Ishikawa (cell line): ENCODE results near the gene SDK2.

ENCODE experiments used
- CEBPB ChIP-seq: IDR thresholded peaks from 2 replicates; pipeline ENCODE4 v1.6.1; 2012
- CREB1 ChIP-seq: IDR thresholded peaks from 2 replicates; pipeline ENCODE4 v1.6.1; 2012; ENCODE audit warnings: low read depth
- EGR1 ChIP-seq: IDR thresholded peaks from 2 replicates; pipeline ENCODE4 v1.6.1; 2012
- EP300 ChIP-seq: IDR thresholded peaks from 2 replicates; pipeline ENCODE4 v1.6.1; 2012; ENCODE audit warnings: borderline replicate concordance
- FOXM1 ChIP-seq: IDR thresholded peaks from 2 replicates; pipeline ENCODE4 v1.6.1; 2012; ENCODE audit warnings: low read depth, borderline replicate concordance
- NFIC ChIP-seq: IDR thresholded peaks from 2 replicates; pipeline ENCODE4 v1.6.1; 2012
- RAD21 ChIP-seq: IDR thresholded peaks from 2 replicates; pipeline ENCODE4 v1.6.1; 2012; ENCODE audit warnings: low read depth
- TEAD4 ChIP-seq: IDR thresholded peaks from 2 replicates; pipeline ENCODE4 v1.6.1; 2012
- YY1 ChIP-seq: IDR thresholded peaks from 2 replicates; pipeline ENCODE4 v1.6.1; 2012; ENCODE audit warnings: low read depth
- ZBTB7A ChIP-seq: IDR thresholded peaks from 2 replicates; pipeline ENCODE4 v1.6.1; 2012; ENCODE audit warnings: low read depth
- TF ChIP-seq, protein P1 (sequence below): IDR thresholded peaks from 2 replicates; pipeline ENCODE4 v1.6.1; 2012
- TF ChIP-seq, protein P2 (sequence below): IDR thresholded peaks from 2 replicates; pipeline ENCODE4 v1.6.1; 2012
- TF ChIP-seq, protein P3 (sequence below): IDR thresholded peaks from 2 replicates; pipeline ENCODE4 v1.6.1; 2012; ENCODE audit warnings: low read depth, mild to moderate bottlenecking

DNA sequence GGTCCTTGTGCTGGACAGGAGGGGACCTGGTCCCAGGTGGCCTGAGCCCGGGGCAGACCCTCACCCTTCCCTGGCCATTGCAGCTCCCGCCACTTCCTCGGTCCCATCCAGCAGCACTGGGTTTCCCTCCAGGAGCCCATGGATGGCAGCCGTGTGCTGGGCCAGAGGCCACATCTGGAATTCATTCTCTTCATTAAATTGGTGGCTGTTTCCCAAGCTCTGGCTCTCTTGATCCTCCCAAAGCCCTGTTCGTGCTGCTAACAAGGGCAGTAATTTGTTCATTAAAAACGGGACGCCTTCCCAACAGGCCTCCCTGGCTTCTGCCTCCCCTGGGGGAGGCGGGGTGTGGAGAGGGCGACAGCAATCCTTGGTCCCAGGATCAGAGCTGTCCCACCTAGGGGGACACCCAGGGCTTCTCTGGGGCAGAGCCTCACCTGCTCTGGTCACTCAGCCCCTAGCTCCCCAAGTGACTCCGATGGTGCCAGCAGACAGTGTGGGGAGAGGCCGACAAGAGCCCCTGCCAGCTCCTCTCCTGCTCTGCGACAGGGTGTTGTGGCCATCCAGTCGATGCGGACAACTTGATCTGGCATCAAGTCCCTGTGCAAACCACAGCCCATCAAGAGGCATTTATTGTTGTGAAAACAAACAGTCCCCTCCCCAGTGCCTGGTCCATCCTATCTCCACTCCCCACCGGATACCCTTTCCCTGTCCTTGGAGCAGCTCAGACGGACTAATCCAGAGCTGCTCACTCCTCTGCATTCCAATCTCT lies 44.0 kb downstream of the SDK2 start:
- TF ChIP-seq, protein P1, sequence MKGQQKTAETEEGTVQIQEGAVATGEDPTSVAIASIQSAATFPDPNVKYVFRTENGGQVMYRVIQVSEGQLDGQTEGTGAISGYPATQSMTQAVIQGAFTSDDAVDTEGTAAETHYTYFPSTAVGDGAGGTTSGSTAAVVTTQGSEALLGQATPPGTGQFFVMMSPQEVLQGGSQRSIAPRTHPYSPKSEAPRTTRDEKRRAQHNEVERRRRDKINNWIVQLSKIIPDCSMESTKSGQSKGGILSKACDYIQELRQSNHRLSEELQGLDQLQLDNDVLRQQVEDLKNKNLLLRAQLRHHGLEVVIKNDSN, result no peak
- TF ChIP-seq, protein P2, sequence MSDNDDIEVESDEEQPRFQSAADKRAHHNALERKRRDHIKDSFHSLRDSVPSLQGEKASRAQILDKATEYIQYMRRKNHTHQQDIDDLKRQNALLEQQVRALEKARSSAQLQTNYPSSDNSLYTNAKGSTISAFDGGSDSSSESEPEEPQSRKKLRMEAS, result no peak
- TF ChIP-seq RAD21 (no peak), NFIC (no peak), YY1 (no peak), FOXM1 (no peak), ZBTB7A (no peak), CEBPB (no peak), CREB1 (no peak), EP300 (no peak), TEAD4 (no peak), EGR1 (no peak)
- TF ChIP-seq, protein P3, sequence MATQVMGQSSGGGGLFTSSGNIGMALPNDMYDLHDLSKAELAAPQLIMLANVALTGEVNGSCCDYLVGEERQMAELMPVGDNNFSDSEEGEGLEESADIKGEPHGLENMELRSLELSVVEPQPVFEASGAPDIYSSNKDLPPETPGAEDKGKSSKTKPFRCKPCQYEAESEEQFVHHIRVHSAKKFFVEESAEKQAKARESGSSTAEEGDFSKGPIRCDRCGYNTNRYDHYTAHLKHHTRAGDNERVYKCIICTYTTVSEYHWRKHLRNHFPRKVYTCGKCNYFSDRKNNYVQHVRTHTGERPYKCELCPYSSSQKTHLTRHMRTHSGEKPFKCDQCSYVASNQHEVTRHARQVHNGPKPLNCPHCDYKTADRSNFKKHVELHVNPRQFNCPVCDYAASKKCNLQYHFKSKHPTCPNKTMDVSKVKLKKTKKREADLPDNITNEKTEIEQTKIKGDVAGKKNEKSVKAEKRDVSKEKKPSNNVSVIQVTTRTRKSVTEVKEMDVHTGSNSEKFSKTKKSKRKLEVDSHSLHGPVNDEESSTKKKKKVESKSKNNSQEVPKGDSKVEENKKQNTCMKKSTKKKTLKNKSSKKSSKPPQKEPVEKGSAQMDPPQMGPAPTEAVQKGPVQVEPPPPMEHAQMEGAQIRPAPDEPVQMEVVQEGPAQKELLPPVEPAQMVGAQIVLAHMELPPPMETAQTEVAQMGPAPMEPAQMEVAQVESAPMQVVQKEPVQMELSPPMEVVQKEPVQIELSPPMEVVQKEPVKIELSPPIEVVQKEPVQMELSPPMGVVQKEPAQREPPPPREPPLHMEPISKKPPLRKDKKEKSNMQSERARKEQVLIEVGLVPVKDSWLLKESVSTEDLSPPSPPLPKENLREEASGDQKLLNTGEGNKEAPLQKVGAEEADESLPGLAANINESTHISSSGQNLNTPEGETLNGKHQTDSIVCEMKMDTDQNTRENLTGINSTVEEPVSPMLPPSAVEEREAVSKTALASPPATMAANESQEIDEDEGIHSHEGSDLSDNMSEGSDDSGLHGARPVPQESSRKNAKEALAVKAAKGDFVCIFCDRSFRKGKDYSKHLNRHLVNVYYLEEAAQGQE, result no peak
